Measurements from ENCODE around the gene ALG12. TPM values are rescaled to one million over a fixed set of nuclear protein-coding genes. Genes with fewer than 3 reads are reported as not detected.

The ALG12 gene
- total RNA-seq, 2 experiments from 2014 or later = 11.4 to 11.7 TPM

- no peak for DNase-seq (ENCODE audit: low spot score)
- Histone ChIP-seq H3K9me3 (ENCODE audit: low read length) (no peaks in the 10 kb centered on the region), H3K9me2 (ENCODE audit: insufficient read depth, low read length) (no peaks in the 10 kb centered on the region), H3K79me2 (ENCODE audit: insufficient read depth, low read depth, low read length) (peaks cover under 1% of the 10 kb centered on the region; the same call in 1 of the 2 replicates), H3K4me1 (ENCODE audit: insufficient read depth, low read length, poor library complexity, severe bottlenecking) (peaks cover 12% of the 10 kb centered on the region), H3K36me3 (ENCODE audit: insufficient read depth, low read length) (no peaks in the 10 kb centered on the region), H4K20me1 (ENCODE audit: insufficient read depth, low read length) (no peaks in the 10 kb centered on the region), H3K4me2 (ENCODE audit: low read length) (no peak overlapping the region), H3K27ac (ENCODE audit: low read depth, low read length, poor library complexity, severe bottlenecking) (no peak overlapping the region), H2AFZ (ENCODE audit: low read length) (no peak overlapping the region), H3K4me3 (ENCODE audit: low read depth, low read length, poor library complexity, severe bottlenecking) (no peak overlapping the region)
- CTCF ChIA-PET (ENCODE audit: unreplicated experiment) = no interaction called here
- TF ChIP-seq EZH2phosphoT487 (IDR thresholded peaks at IDR 0.05; ENCODE audit: borderline replicate concordance, low read depth, low read length) (no peak), CTCF (conservative IDR thresholded peaks at IDR 0.05; ENCODE audit: low read length) (no peak)
- intact Hi-C loops (cut with micrococcal nuclease; ENCODE audit: unreplicated experiment) = no loop called here
- BruUV-seq (replicated peaks) = no TSS peak
- POLR2A ChIA-PET = interaction anchor here (0.6 kb wide), 1 partner anchor 9 kb away, joined by 3 read pairs; no protein-coding TSS in a partner anchor
These were observed 37.6 kb upstream of the ALG12 start for GRCh38 chr22:49955581-49956417.

- intact Hi-C loops (cut with micrococcal nuclease; ENCODE audit: unreplicated experiment) = no loop called here
- H3K4me1 ChIP-seq (ENCODE audit: insufficient read depth, low read length, poor library complexity, severe bottlenecking) = peaks cover 12% of the 10 kb centered on the region
- H3K79me2 ChIP-seq (ENCODE audit: insufficient read depth, low read depth, low read length) = no peaks in the 10 kb centered on the region
- H2AFZ ChIP-seq (ENCODE audit: low read length) = no peak overlapping the region
- TF ChIP-seq EZH2phosphoT487 (IDR thresholded peaks at IDR 0.05; ENCODE audit: borderline replicate concordance, low read depth, low read length) = no peak
- no peak for TF ChIP-seq CTCF (conservative IDR thresholded peaks at IDR 0.05; ENCODE audit: low read length)
- H3K9me3 ChIP-seq (ENCODE audit: low read length) = no peaks in the 10 kb centered on the region
- no peaks in the 10 kb centered on the region for H3K36me3 ChIP-seq (ENCODE audit: insufficient read depth, low read length)
- DNase-seq (ENCODE audit: low spot score) = no peak
- H3K4me2 ChIP-seq (ENCODE audit: low read length) = no peak overlapping the region
- H3K27ac ChIP-seq (ENCODE audit: low read depth, low read length, poor library complexity, severe bottlenecking) = no peak overlapping the region
- no TSS peak for BruUV-seq (replicated peaks)
- ChIA-PET POLR2A (no interaction called here), CTCF (ENCODE audit: unreplicated experiment) (no interaction called here)
- H3K4me3 ChIP-seq (ENCODE audit: low read depth, low read length, poor library complexity, severe bottlenecking) = no peak overlapping the region
- H3K9me2 ChIP-seq (ENCODE audit: insufficient read depth, low read length) = no peaks in the 10 kb centered on the region
- no peaks in the 10 kb centered on the region for H4K20me1 ChIP-seq (ENCODE audit: insufficient read depth, low read length)
These were observed 36.8 kb upstream of the ALG12 start for GRCh38 chr22:49954991-49955580.

GRCh38 chr22:49954354-49954753, 36.1 kb upstream of the ALG12 start:
- H2AFZ ChIP-seq (ENCODE audit: low read length) = no peak overlapping the region
- no peak for TF ChIP-seq CTCF (conservative IDR thresholded peaks at IDR 0.05; ENCODE audit: low read length)
- TF ChIP-seq EZH2phosphoT487 (IDR thresholded peaks at IDR 0.05; ENCODE audit: borderline replicate concordance, low read depth, low read length) = no peak
- peaks cover 7% of the 10 kb centered on the region for H3K4me1 ChIP-seq (ENCODE audit: insufficient read depth, low read length, poor library complexity, severe bottlenecking)
- no peak overlapping the region for H3K4me3 ChIP-seq (ENCODE audit: low read depth, low read length, poor library complexity, severe bottlenecking)
- no peaks in the 10 kb centered on the region for H4K20me1 ChIP-seq (ENCODE audit: insufficient read depth, low read length)
- no peaks in the 10 kb centered on the region for H3K9me3 ChIP-seq (ENCODE audit: low read length)
- CTCF ChIA-PET (ENCODE audit: unreplicated experiment) = no interaction called here
- DNase-seq (ENCODE audit: low spot score) = no peak
- BruUV-seq (replicated peaks) = no TSS peak
- H3K36me3 ChIP-seq (ENCODE audit: insufficient read depth, low read length) = no peaks in the 10 kb centered on the region
- no peaks in the 10 kb centered on the region for H3K79me2 ChIP-seq (ENCODE audit: insufficient read depth, low read depth, low read length)
- no peak overlapping the region for H3K27ac ChIP-seq (ENCODE audit: low read depth, low read length, poor library complexity, severe bottlenecking)
- POLR2A ChIA-PET = no interaction called here
- H3K4me2 ChIP-seq (ENCODE audit: low read length) = no peak overlapping the region
- intact Hi-C loops (cut with micrococcal nuclease; ENCODE audit: unreplicated experiment) = no loop called here
- H3K9me2 ChIP-seq (ENCODE audit: insufficient read depth, low read length) = no peaks in the 10 kb centered on the region

Data from OCI-LY7 (cell line).